ENCODE measurements around the gene PDE11A.
"Not testable (repeated sequence)": the region's sequence is repeated elsewhere in the genome, so short reads cannot be mapped to it uniquely, and the experiment has no call there.

PDE11A gene

GRCh38 chr2:178074123-178075005 lies 1.8 kb upstream of the PDE11A start:
- no peak for DNase-seq

GRCh38 chr2:178072000-178072382 lies 586 bp downstream of the PDE11A start:
- no peak for DNase-seq

- no peak for DNase-seq
These were observed 1.8 kb downstream of the PDE11A start for GRCh38 chr2:178070824-178071223.

GRCh38 chr2:178069551-178069950 lies 3.0 kb downstream of the PDE11A start:
- no peak for DNase-seq

- DNase-seq: no peak
These were observed 3.6 kb downstream of the PDE11A start for GRCh38 chr2:178068823-178069454.

- no peak for DNase-seq
These were observed 5.5 kb downstream of the PDE11A start for GRCh38 chr2:178066890-178067669.

- DNase-seq: no peak
These were observed 6.3 kb downstream of the PDE11A start for GRCh38 chr2:178066324-178066723.

GRCh38 chr2:178059681-178060080 lies 12.9 kb downstream of the PDE11A start:
- no peak for DNase-seq

GRCh38 chr2:178059111-178059510 lies 13.5 kb downstream of the PDE11A start:
- DNase-seq: no peak

GRCh38 chr2:178057179-178057680 lies 15.3 kb downstream of the PDE11A start:
- no peak for DNase-seq

- DNase-seq: no peak
These were observed 16.2 kb downstream of the PDE11A start for GRCh38 chr2:178056345-178056744.

- DNase-seq: not testable (repeated sequence)
These were observed 21.3 kb downstream of the PDE11A start for GRCh38 chr2:178051257-178051656.

GRCh38 chr2:178047391-178047790 lies 25.2 kb downstream of the PDE11A start:
- no peak for DNase-seq

GRCh38 chr2:178044836-178045235 lies 27.7 kb downstream of the PDE11A start:
- no peak for DNase-seq

GRCh38 chr2:178043266-178043665 lies 29.3 kb downstream of the PDE11A start:
- DNase-seq: no peak

GRCh38 chr2:178033583-178033982 lies 39.0 kb downstream of the PDE11A start:
- DNase-seq: not testable (repeated sequence)

GRCh38 chr2:178029342-178029741 lies 43.2 kb downstream of the PDE11A start:
- no peak for DNase-seq

- DNase-seq: no peak
These were observed 46.9 kb downstream of the PDE11A start for GRCh38 chr2:178025551-178026185.

- no peak for DNase-seq
These were observed 54.4 kb downstream of the PDE11A start for GRCh38 chr2:178018141-178018540.

- DNase-seq: no peak
These were observed 56.0 kb downstream of the PDE11A start for GRCh38 chr2:178016612-178017011.

GRCh38 chr2:178012639-178013038 lies 59.9 kb downstream of the PDE11A start:
- DNase-seq: no peak

- no peak for DNase-seq
These were observed 62.8 kb downstream of the PDE11A start for GRCh38 chr2:178009813-178010212.
